OCI-LY3 (cell line): Measurements from ENCODE around the gene TUBGCP3.

Experiments
- EZH2phosphoT487 ChIP-seq: fragments of 200-600 bp; shearing (Covaris generic); IDR thresholded peaks from 2 replicates; pipeline ENCODE4 v1.6.1; 2018; ENCODE audit warnings: antibody characterized with exemption, mixed run types, low read depth
- TF ChIP-seq, protein P1 (sequence below): fragments of 200-600, 300-600 bp; sonication (generic); IDR thresholded peaks from 2 replicates; pipeline ENCODE4 v1.5.1; 2014; ENCODE audit warnings: antibody characterized with exemption, low read length, low read depth

DNA sequence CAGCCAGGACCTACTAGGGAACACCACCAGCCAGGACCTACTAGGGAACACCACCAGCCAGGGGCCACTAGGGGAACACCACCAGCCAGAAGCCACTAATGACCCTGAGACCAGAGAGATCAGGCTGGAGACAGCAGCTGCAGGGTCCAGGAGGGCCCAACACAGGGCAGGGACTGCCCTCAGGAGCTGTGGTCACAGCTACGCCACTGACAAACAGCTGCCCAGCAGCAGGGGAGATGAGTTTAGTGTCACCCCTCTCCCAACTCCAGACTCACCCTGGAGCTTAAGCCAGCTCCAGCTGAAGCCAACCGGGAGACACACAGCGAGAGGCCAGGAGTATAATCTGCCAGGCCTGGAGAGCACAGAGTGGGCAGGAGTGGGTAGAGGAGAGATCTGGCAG is 25.7 kb downstream of the TUBGCP3 start:
- TF ChIP-seq EZH2phosphoT487: no peak
- TF ChIP-seq, protein P1, sequence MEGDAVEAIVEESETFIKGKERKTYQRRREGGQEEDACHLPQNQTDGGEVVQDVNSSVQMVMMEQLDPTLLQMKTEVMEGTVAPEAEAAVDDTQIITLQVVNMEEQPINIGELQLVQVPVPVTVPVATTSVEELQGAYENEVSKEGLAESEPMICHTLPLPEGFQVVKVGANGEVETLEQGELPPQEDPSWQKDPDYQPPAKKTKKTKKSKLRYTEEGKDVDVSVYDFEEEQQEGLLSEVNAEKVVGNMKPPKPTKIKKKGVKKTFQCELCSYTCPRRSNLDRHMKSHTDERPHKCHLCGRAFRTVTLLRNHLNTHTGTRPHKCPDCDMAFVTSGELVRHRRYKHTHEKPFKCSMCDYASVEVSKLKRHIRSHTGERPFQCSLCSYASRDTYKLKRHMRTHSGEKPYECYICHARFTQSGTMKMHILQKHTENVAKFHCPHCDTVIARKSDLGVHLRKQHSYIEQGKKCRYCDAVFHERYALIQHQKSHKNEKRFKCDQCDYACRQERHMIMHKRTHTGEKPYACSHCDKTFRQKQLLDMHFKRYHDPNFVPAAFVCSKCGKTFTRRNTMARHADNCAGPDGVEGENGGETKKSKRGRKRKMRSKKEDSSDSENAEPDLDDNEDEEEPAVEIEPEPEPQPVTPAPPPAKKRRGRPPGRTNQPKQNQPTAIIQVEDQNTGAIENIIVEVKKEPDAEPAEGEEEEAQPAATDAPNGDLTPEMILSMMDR: no peak
